GM21825 (cell line): ENCODE data around the gene RABEP2.
"Not testable (repeated sequence)": the region's sequence is repeated elsewhere in the genome, so short reads cannot be mapped to it uniquely, and the experiment has no call there.

Source experiments
- ATAC-seq: cut with Tn5 transposase; IDR thresholded peaks from one replicate; pipeline ENCODE4 v1.9.1; 2021; ENCODE audit warnings: mild to moderate bottlenecking, moderate library complexity; ENCODE audit not compliant: unreplicated experiment

The RABEP2 gene

GRCh38 chr16:28933171-28933570, 8.1 kb upstream of the RABEP2 start:
- no peak for ATAC-seq

GRCh38 chr16:28932339-28933141, 7.5 kb upstream of the RABEP2 start:
- no peak for ATAC-seq

- ATAC-seq = no peak
These were observed 6.8 kb upstream of the RABEP2 start, which contains the start of gene CD19 for GRCh38 chr16:28931801-28932225. Gene CD19, plus strand, starts transcription at chr16:28931971. Its CDS starts 30 bp downstream, at chr16:28932001.

DNA sequence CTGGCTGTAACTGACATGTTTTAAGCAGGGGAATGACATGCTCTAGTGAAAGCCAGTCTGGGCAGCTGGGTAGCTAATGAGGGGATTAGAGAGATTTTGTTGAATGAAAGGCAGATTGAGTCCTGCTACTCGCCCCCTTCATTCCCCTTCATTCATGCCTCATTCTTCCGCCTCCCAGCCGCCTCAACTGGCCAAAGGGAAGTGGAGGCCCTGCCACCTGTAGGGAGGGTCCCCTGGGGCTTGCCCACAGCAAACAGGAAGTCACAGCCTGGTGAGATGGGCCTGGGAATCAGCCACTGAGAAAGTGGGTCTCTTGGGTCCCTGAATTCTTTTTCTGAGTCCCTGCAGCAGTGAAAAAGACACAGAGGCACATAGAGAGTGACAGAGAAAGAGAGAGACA, 5.6 kb upstream of the RABEP2 start:
- ATAC-seq = no peak

- ATAC-seq = no peak
These were observed 5.2 kb upstream of the RABEP2 start for GRCh38 chr16:28930203-28930602.

DNA sequence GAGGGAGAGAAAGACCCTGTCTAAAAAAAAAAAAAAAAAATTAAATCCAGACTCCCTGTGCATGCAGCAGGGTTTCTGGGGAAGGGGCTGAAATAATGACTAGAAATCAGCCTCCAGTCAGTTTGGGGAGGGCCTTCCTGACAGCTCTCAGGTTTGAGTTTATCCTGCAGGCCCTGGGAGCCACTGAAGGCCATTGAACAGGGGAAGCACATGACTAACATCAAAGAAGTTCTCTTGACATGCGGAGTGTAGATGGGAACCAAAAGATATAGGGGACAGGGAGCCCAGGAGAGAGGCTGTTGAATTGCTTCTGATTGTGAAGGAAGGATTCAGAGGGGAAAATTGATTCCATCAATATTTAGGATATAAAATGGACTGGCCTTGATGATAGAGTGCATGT, 2.8 kb upstream of the RABEP2 start:
- ATAC-seq = no peak

DNA sequence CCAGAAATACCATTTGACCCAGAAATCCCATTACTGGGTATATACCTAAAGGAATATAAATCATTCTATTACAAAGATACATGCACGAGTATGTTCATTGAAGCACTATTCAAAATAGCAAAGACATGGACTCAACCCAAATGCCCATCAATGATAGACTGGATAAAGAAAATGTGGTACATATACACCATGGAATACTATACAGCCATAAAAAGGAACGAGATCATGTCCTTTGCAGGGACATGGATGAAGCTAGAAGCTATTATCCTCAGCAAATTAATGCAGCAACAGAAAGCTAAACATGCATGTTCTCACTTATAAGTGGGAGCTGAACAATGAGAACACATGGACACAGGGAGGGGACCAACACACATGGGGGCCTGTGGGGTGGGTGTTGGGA, 1.2 kb upstream of the RABEP2 start:
- not testable (repeated sequence) for ATAC-seq

GRCh38 chr16:28925386-28926228, 569 bp upstream of the RABEP2 start:
- peak; percentile 29 for ATAC-seq

DNA sequence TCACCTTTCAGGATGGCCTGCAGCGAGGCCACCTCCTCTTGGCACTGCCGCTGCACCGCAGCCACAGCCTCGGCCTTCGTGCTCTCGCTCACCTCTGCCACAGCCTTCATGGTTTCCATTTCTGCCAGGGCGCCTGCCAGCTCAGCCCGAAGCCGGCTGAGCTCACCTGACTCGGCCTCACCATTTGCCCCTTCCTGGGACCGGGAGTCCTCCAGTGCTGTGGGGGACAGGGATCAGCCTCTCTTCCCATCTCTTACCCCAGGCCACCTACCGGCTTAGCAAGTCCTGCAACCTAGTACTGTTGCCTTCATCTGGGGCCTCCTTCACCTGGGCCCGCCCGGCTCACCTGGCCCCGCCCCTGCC, 658 bp downstream of the RABEP2 start:
- ATAC-seq = peak; percentile 17

GRCh38 chr16:28923652-28924398, 1.2 kb downstream of the RABEP2 start:
- ATAC-seq = peak; percentile 43

GRCh38 chr16:28923231-28923587, 1.8 kb downstream of the RABEP2 start:
- no peak for ATAC-seq

GRCh38 chr16:28918698-28919097, 6.3 kb downstream of the RABEP2 start:
- no peak for ATAC-seq

DNA sequence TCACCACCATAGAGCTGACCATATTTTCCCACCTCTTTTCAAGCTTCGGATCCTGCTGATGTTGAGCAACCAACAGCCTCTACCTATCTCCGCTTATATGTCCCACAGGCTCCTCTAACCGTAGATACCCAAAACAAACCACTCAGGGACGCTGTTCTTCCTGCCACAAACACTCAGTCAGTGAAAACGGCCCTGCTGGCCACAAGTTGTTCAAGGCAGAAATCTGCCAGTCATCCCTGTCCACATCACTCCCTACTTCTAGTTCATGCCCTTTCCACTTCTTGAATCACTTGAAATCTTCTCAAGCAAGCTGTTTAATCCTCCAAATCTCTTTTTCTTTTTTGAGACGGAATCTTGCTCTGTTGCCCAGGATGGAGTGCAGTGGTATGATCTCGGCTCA, 7.9 kb downstream of the RABEP2 start:
- no peak for ATAC-seq

DNA sequence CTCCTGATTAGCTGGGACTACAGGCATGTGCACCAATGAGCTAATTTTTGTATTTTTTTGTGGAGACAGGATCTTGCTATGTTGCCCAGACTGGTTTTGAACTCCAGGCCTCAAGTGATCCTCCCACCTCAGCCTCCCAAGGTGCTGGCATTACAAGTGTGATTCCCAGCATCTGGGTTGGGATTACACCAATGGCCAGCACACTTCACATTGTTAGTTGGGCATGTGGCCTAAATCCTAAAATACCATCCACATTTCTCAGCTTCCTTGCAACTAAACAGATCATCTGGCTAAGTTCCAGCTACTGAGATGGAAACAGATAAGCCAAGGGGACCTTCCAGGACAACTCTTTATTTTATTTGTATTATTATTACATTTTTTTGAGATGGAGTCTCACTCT, 9.9 kb downstream of the RABEP2 start:
- ATAC-seq = no peak

DNA sequence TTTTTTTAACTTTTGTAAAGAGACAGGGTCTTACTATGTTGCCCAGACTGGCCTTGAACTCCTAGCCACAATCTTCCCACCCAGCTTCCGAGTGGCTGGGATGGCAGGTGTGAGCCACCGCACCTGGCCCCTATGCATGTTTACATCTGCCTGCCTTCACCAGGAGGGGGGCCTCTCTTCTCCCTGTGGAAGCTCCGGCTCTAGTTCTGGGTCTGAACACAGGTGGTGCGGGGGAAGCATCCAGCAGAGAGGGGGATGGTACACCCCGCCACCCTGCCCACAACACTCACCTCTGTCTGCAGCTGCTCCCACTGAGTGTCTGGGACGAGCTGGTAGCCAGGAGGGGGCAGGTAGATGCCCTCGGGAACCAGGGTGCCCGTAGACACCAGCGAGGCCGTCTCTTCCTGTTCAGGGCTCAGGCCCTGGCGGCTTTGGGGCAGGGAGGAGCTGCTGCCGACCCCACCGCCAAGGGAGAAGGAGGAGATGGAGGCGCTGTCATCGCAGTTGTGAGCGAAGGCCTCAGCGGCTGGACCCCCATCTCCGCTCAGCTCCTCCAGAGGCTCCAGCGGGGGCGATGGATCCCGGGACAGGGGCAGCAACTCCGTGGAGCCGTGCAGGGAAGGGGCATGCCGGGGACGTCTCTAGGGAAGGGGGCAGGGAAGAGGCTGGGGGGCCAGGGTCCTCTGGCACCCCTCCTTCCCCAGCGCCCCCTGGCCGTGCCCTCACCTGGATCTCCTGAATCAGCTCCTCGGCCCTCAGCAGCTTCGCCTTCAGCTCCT, 10.9 kb downstream of the RABEP2 start:
- no peak for ATAC-seq

GRCh38 chr16:28912558-28912957, 12.5 kb downstream of the RABEP2 start:
- no peak for ATAC-seq

DNA sequence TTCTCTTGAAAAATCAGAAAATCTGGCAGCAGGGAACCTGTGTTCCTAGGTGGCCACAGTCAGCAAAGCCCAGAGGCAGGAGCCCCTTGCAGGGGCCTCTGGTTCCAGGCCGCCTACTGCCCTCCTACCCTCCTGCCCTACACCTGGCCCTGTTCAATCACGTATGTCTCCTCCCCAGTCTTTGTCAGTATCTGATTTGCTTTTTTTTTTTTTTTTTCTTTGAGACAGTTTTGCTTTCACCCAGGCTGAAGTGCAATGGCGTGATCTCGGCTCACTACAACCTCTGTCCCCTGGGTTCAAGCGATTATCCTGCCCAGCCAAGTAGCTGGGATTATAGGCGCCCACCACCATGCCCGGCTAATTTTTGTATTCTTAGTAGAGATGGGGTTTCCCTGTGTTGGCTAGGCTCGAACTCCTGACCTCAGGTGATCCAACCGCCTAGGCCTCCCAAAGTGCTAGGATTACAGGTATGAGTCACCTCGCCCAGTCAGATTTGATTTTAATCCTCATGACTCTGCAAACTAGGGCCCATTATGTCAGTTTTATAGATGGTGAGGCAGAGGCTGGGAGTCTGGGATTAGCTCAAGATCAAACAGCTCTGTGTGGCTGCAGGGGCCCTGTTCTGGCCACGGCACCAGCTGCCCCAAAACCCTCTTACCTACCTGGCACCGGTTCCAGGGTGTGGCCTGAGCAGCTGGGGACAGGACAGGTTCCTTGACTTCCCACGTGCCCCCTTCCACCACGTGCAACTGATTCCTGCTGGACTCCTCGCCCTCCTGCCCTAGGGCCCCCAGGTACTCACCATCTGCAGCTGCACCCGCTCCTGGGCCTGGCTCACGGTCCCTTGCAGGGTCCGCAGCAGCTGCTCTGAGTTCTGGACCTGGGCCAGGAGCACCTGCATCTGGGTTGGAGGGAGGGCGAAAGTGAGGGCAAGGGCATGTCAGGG, 14.7 kb downstream of the RABEP2 start:
- no peak for ATAC-seq

- no peak for ATAC-seq
These were observed 19.2 kb downstream of the RABEP2 start for GRCh38 chr16:28905800-28906372.

- no peak for ATAC-seq
These were observed 19.7 kb downstream of the RABEP2 start for GRCh38 chr16:28905229-28905754.
